SHP77 (cell line): ENCODE results near the gene MRPL12.
"Not testable (repeated sequence)": the region's sequence is repeated elsewhere in the genome, so short reads cannot be mapped to it uniquely, and the experiment has no call there.

Source experiments
- DNase-seq, 2 experiments: peaks; one replicate each; lab custom pipeline; 2025; lab: John Stamatoyannopoulos, UW

MRPL12 gene

GRCh38 chr17:81716674-81716996 is 13.5 kb downstream of the MRPL12 start:
- no peak for DNase-seq

- DNase-seq, result no peak
Measured at GRCh38 chr17:81717049-81717765, 14.0 kb downstream of the MRPL12 start.

- DNase-seq, result no peak
Measured at GRCh38 chr17:81717766-81718089, 14.6 kb downstream of the MRPL12 start.

- DNase-seq, result no peak
Measured at GRCh38 chr17:81719410-81720266, 16.5 kb downstream of the MRPL12 start.

DNA sequence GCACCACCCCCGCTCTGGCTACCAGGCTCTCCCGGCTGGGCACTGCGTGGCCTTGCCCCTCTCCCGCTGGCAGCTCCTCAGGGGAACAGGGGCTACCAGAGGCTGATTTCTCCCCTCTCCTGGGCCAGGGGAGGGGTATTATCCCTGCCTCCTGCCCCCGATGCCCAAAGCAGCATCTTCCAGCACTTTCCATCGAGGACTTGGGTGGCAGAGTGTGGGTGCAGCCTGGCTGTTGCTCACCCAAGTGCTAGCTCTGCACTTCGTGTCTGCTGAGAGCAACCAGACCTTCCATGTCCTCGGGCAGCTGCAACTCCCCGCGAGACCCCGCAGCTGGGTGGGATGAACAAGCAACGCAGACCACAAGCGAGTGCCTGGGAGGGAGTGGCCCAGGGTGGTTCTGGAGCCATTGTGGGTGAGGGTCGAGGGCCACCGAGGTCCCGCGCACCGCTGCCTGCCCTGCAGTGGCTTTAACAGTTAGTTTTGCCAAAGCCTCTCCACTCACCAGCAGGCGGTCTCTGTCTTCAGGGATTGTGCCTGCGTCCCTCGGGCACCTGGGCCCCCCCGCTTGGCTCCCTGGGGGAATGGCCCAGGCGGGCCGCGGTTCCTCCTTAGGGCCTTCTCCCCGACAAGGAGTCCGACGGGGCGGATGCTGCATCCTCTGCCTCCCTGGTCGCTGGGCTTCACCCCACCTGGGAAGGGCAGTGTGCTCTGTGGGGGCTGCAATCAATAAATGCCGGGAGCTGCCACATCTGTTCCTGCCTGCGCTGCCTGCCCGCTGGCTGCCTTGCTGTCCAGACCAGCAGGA is 17.3 kb downstream of the MRPL12 start:
- no peak for DNase-seq

DNA sequence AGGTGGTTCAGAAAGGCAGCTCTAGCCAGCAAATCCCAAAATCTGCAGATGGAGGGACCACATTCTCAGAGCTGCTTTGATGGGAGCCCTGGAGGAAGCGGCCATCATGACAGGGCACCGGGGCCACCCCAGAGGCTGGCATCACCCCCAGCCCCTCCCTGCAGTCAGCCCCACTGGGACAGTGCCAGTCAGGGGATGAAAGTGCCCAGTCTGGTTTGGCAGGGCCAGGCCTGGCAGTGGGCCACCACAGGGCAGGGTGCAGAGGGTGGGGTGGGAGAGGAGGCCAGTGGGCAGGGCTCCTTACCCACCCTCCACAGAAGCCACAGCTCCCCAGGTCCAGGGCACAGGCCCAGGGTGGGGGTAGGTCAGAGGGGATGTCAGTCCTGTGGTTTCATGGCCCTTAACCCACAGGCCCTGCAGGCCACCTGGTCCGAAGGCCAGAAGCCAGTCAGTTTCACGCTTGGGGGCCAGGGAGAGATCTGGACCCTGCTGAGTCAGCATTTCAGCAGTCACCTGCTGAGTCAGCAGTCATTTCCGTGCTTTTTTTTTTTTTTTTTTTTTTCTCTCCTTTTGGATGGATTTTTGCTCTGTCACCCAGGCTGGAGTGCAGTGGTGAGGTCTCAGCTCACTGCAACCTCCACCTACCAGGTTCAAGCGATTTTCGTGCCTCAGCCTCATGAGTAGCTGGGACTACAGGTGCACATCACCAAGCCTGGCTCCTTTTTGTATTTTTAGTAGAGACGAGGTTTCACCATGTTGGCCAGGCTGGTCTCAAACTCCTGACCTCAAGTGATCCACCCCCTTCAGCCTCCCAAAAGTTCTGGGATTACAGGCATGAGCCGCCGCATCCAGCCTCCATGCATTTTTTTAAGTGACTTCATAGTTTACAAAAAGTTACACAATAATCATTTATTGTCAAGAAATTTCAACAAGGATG is 19.3 kb downstream of the MRPL12 start:
- no peak for DNase-seq

DNA sequence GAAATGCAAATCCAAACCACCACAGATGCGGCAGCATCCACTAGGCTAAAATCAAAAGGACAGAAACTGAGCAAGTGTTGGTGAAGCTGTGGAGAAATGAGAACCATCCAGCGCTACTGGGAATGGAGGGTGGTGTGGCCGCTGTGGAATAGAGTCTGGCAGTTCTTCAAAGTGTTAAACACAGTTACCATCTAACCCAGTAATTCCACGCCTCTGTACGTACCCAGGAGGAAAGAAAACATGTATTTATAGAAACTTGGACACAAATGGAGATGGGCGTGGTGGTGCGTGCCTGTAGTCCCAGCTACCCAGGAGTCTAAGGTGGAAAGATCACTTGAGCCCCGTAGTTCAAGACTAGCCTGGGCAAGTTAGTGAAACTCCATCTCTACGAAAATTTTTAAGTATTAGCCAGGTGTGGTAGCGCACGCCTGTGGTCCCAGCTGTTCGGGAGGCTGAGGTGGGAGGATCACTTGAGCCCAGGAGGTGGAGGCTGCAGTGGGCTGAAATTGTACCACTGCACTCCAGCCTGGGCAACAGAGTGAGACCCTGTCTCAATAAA is 20.6 kb downstream of the MRPL12 start:
- DNase-seq, result no peak

GRCh38 chr17:81725439-81725838 is 22.3 kb downstream of the MRPL12 start:
- DNase-seq, result no peak

- no peak for DNase-seq
Measured at GRCh38 chr17:81726004-81726403, 22.8 kb downstream of the MRPL12 start.

GRCh38 chr17:81727324-81728031 is 24.3 kb downstream of the MRPL12 start:
- DNase-seq, result peak; percentile 97 to 98

- peak; percentile 94 for DNase-seq
Measured at GRCh38 chr17:81733507-81734404, 30.6 kb downstream of the MRPL12 start.

DNA sequence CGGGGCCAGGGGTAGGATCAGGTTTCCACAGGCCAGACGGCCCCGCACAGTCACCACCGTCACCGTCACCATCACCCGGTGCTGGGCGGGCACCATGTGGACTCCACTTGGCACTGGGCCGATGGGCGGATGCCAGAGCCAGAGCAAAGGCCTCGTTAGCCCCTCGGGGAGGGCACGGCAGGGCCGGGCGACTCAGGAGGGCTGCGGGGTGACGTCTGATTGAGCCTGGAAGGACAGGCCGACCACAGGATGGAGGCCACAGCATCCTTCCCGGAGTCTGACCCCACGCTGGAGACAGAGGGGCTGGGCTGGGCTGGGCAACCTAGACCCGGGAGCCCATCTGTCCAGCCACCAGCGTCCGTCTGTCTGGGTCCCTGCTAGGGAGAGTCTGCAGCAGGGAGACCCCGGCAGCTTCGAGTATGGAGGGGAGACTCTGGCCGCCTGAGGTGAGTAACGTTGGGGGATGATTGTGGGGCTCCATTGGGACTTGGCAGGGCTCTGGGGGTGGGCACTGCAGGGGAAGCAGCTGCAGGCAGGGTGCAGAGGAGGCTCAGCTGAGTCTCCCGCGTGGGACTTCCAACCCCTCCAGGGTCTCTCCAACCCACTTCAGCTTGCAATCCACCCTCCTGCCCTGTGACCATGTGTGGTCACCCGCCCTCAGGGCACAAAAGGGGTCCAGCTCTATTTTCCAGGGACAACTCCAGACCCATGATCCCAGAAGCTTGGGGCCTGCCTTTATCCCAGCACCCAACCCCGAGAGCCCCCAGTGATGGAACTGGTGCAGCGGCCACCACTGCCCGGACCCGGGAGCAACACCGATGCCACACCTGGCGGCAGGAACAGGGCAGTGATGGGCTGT is 31.5 kb downstream of the MRPL12 start:
- DNase-seq, result peak; percentile 52 to 60

GRCh38 chr17:81735264-81736102 is 32.3 kb downstream of the MRPL12 start:
- peak; percentile 64 to 74 for DNase-seq

DNA sequence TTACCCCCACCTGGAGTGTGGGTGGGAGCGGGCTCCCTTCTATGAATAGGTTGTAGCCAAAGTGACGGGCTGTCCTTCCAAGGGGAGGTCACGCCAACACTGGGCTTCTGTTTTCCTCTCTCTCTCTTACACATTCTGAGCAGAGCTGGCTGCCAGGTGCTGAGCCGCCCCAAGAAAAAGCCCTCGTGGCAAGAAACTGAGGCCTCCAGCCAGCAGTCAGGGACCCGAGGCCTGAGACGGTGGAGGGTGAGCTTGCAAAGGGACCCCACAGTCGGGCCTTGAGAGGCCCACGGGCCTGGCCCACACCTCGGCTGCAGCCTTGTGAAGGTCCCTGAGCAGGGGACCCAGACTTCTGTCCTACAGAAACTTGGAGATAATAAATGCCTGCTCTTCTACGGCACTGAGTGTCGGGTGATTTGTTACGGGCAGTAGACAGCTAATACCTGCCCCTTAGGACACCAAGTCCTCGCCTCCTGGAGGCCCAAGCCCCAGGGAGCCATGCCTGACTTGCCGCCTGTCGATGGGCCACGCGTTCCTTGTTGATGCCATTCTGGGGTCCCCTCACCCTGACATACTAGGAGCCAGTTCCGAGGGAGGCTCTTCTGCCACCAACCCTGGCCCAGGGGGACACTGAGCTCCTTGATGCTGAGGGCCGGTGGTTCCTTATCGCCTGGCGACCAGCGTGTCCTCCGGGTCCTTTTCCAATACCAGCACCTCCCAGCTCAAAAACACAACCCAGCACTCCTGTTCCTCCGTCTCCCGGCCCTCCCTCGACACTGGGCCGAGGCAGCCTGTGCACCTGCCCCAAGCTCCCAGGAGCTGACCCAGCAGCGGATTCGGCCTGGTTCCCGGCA is 35.0 kb downstream of the MRPL12 start:
- no peak for DNase-seq

GRCh38 chr17:81738801-81739393 is 35.7 kb downstream of the MRPL12 start:
- DNase-seq, result no peak

- not testable (repeated sequence) for DNase-seq
Measured at GRCh38 chr17:81739593-81739992, 36.4 kb downstream of the MRPL12 start.
